Lung (tissue), 12 donors: ENCODE results near the gene SFT2D1. TPM values are rescaled to one million over a fixed set of nuclear protein-coding genes. Genes with fewer than 3 reads are reported as not detected.

Experiments used
- ATAC-seq: fragments of 200-7000 bp; cut with Tn5 transposase; one replicate; pipeline ENCODE4 v1.9.1; 2020; ENCODE audit warnings: moderate number of reproducible peaks; ENCODE audit not compliant: insufficient read depth, low FRiP score
- DNase-seq, 3 donors: peaks; one replicate each; pipeline ENCODE4 v3.0.0-alpha.2; 2013 to 2017
- H3K27ac ChIP-seq, 2 donors: one replicate each; pipeline ENCODE4 v1.5.1; 2013; ENCODE audit warnings: mild to moderate bottlenecking in 2 of 2, moderate library complexity in 2 of 2, control low read depth in 1 of 2, inconsistent platforms in 1 of 2, low read depth in 1 of 2, low read length in 1 of 2
- H3K27me3 ChIP-seq, 3 donors: one replicate each; pipeline ENCODE4 v1.5.1; 2013; ENCODE audit warnings: low read length in 2 of 3; ENCODE audit not compliant: control insufficient read depth in 3 of 3, insufficient read depth in 3 of 3
- H3K36me3 ChIP-seq, 4 donors: one replicate each; pipeline ENCODE4 v1.5.1; 2013; ENCODE audit warnings: low read length in 4 of 4, mild to moderate bottlenecking in 1 of 4, moderate library complexity in 1 of 4; ENCODE audit not compliant: control insufficient read depth in 4 of 4, insufficient read depth in 4 of 4
- H3K4me1 ChIP-seq, 5 donors: one replicate each; pipeline ENCODE4 v1.5.1; 2013; ENCODE audit warnings: low read length in 5 of 5, mild to moderate bottlenecking in 2 of 5, moderate library complexity in 1 of 5; ENCODE audit not compliant: control insufficient read depth in 5 of 5, insufficient read depth in 5 of 5
- H3K4me3 ChIP-seq: one replicate; pipeline ENCODE4 v1.5.1; 2013; ENCODE audit warnings: mild to moderate bottlenecking, control low read depth, moderate library complexity
- H3K9ac ChIP-seq, 2 donors: one replicate each; pipeline ENCODE4 v1.5.1; 2013; ENCODE audit warnings: low read length in 2 of 2, control low read depth in 1 of 2; ENCODE audit not compliant: insufficient read depth in 1 of 2
- H3K9me3 ChIP-seq, 4 donors: one replicate each; pipeline ENCODE4 v1.5.1; 2013; ENCODE audit warnings: low read length in 3 of 4, mild to moderate bottlenecking in 1 of 4, moderate library complexity in 1 of 4; ENCODE audit not compliant: control insufficient read depth in 4 of 4, insufficient read depth in 3 of 4
- WGBS, 2 donors: extraction: QIAGEN DNeasy Blood & Tissue Kit; methylation state at CpG; one replicate each; pipeline ENCODE4 v1.1.7; 2013; 5-methylcytosine and 5-hydroxymethylcytosine counted together
- polyA plus RNA-seq, 2 donors: library from polyadenylated mRNA; stranded (reverse); fragments of 200-250 nt; gene quantifications; one replicate each; pipeline ENCODE4 v1.2.1, GENCODE V29; 2013
- total RNA-seq, 2 donors: library from RNA; depleted of rRNA in 1 of 2; stranded (reverse); fragments of >200 nt in 1 of 2; gene quantifications; one replicate each; pipeline ENCODE4 v1.2.1, GENCODE V29; 2014 to 2021
- TF ChIP-seq, protein P1 (sequence below): IDR thresholded peaks from 2 replicates; pipeline ENCODE4 v1.5.1; 2012; ENCODE audit warnings: mild to moderate bottlenecking; ENCODE audit errors: control extremely low read depth, extremely low read depth
- donor health status: control.
- donor health status: control.
- donor health status: Bipolar disorder and iron deficiency.
- donor health status: healthy.
- donor health status: DM: yes; HTN: yes; CAD: no.

Gene SFT2D1
- total and polyA plus RNA-seq, 4 donors = 40.8 to 81.2 (median 58.8) TPM

DNA sequence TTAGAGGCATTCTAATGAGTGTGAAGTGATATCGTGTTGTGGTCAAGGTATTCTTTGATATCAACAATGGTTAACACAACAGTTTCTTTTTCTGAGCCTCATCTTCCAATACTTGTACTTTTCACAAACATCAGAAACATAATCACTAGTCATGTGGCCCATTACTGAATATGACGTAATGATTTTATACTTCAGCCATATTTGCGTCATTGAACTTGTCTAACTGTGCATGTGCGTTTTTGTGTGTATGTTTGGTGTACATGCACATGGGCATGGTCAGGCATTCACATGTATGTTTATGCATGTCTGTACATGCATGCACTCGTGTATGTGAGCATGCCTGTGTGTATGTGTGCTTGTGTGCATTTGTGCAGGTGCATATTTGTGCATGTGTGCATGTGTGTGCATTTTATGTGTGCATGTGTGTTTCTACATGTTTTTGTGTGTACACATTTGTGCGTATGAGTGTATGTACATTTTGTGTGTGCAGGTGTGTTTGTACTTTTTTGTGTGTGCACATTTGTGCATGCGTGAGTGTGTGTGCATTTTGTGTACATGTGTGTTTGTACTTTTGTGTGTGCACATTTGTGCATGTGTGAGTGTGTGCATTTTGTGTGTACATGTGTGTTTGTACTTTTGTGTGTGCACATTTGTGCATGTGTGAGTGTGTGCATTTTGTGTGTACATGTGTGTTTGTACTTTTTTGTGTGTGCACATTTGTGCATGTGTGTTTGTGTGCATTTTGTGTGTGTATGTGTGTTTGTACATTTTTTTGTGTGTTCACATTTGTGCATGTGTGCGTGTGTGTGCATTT is 63.6 kb downstream of the SFT2D1 start:
- Histone ChIP-seq H3K4me1 (no peaks in the 10 kb centered on the region), H3K9me3 (no peaks in the 10 kb centered on the region), H3K27me3 (peaks cover 0 to 13% (median 4%) of the 10 kb centered on the region in 3 donors), H3K36me3 (no peaks in the 10 kb centered on the region), H3K4me3 (no peak overlapping the region), H3K27ac (no peak overlapping the region), H3K9ac (no peak overlapping the region)
- DNase-seq (no peak), ATAC-seq (no peak)
- 59 to 82% methylated on average over 8 of the region's 8 CpGs for WGBS, 2 donors
- TF ChIP-seq, protein P1, sequence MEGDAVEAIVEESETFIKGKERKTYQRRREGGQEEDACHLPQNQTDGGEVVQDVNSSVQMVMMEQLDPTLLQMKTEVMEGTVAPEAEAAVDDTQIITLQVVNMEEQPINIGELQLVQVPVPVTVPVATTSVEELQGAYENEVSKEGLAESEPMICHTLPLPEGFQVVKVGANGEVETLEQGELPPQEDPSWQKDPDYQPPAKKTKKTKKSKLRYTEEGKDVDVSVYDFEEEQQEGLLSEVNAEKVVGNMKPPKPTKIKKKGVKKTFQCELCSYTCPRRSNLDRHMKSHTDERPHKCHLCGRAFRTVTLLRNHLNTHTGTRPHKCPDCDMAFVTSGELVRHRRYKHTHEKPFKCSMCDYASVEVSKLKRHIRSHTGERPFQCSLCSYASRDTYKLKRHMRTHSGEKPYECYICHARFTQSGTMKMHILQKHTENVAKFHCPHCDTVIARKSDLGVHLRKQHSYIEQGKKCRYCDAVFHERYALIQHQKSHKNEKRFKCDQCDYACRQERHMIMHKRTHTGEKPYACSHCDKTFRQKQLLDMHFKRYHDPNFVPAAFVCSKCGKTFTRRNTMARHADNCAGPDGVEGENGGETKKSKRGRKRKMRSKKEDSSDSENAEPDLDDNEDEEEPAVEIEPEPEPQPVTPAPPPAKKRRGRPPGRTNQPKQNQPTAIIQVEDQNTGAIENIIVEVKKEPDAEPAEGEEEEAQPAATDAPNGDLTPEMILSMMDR = no peak

DNA sequence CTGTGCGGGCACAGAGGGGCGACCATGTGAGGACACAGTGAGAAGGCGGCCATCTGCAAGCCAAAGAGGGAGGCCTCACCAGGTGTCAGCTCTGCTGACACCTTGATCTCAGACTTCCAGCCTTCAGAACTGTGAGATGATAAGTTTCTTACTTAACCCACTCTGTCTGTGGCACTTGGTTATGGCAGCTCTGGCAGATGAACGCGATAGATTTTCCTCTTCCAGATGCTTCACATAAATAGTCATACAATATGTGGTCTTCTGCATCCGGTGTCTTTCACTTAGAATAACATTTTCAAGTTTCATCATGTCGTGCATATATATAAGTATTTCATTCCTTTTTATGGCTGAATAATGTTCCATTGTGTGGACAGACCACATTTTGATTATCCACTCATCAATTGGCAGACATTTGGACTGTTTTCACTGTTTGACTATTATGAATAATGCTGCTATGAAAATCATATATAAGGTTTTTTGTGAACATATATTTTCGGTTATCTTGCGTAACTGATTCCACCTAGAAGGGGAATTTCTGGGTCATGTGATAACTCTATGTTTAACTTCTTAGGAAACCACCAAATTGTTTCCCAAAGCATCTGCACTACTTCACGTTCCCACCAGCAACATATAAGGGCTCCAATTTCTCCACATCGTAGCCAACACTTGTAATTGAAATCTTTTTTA is 64.3 kb downstream of the SFT2D1 start:
- TF ChIP-seq, protein P1 = no peak
- Histone ChIP-seq H3K4me1 (no peaks in the 10 kb centered on the region), H3K4me3 (no peak overlapping the region), H3K27ac (no peak overlapping the region), H3K9ac (no peak overlapping the region), H3K36me3 (no peaks in the 10 kb centered on the region), H3K27me3 (peaks cover 0 to 11% (median 3%) of the 10 kb centered on the region in 3 donors), H3K9me3 (no peaks in the 10 kb centered on the region)
- 76 to 78% methylated on average over 11 of the region's 11 CpGs for WGBS, 2 donors
- no peak for DNase-seq
- ATAC-seq = no peak

DNA sequence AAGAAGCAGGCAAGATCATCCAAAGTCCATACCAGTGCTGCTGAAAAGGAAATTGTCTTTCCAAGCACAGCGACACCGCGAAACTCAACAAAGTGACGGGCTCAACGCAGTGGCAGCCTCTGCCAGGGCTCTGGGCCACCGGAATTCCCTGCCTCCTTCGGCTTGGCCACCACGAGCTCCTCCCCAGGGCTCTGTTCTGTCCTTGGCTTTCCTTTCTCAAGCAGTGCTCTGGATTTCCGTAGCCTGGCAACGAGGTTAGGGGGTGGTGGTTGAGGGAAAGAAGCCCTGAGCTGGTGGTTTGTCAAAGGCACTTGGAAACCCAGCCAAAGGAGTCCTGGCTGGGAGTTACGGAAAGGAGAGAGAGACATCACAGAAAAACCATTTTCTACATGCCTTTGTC is 65.3 kb downstream of the SFT2D1 start:
- Histone ChIP-seq H3K9ac (no peak overlapping the region), H3K4me3 (no peak overlapping the region), H3K4me1 (no peaks in the 10 kb centered on the region), H3K27ac (no peak overlapping the region), H3K27me3 (peaks cover 0 to 11% (median 3%) of the 10 kb centered on the region in 3 donors), H3K36me3 (no peaks in the 10 kb centered on the region), H3K9me3 (no peaks in the 10 kb centered on the region)
- 54 to 73% methylated on average over 11 of the region's 11 CpGs for WGBS, 2 donors
- TF ChIP-seq, protein P1 = no peak
- ATAC-seq (no peak), DNase-seq (peak in 1 of 3 donors; percentile 16)
